ENCODE data around the gene COX8A. TPM values are rescaled to one million over a fixed set of nuclear protein-coding genes. Genes with fewer than 3 reads are reported as not detected.

COX8A gene
- total and polyA plus RNA-seq, 2 donors (not counting 1 experiment from before 2014, with no cell fraction given) = 99.0 to 244 TPM

GRCh38 chr11:64000740-64001483 is 26.5 kb downstream of the COX8A start:
- Histone ChIP-seq H3K4me3 (ENCODE audit: control extremely low read depth in 1 of 5, extremely low read depth in 1 of 5, insufficient read depth in 1 of 5, low read depth in 2 of 5, low read length in 4 of 5) (peak overlapping the region in 4 of 5 experiments; percentile 21 to 58 (median 48)), H2AFZ (ENCODE audit: insufficient read depth, low read depth, low read length, poor library complexity, severe bottlenecking) (peak overlapping the region; percentile 62), H3K79me2 (ENCODE audit: control insufficient read depth, insufficient read depth, low read length) (no peaks in the 10 kb centered on the region), H3K4me2 (replicated peaks; ENCODE audit: low read depth, low read length, poor library complexity, severe bottlenecking) (peak overlapping the region; percentile 97), H3K27me3 (replicated peaks in 1 of 4; ENCODE audit: control extremely low read depth in 1 of 4, control insufficient read depth in 3 of 4, insufficient read depth in 4 of 4, low read length in 3 of 4) (peaks cover 0 to 15% (median 3%) of the 10 kb centered on the region in 4 experiments), H3K9ac (ENCODE audit: low read length) (peak overlapping the region; percentile 57), H3K36me3 (replicated peaks in 1 of 2; ENCODE audit: control extremely low read depth in 1 of 2, control insufficient read depth in 1 of 2, extremely low read depth in 1 of 2, insufficient read depth in 2 of 2, low read length in 1 of 2) (peaks cover 0 to 19% of the 10 kb centered on the region in 2 experiments), H3K4me1 (ENCODE audit: control insufficient read depth in 2 of 2, insufficient read depth in 2 of 2, low read length in 2 of 2) (peaks cover 21 to 26% of the 10 kb centered on the region in 2 donors), H3K27ac (ENCODE audit: low read length in 2 of 2) (no peak overlapping the region), H3K9me3 (ENCODE audit: control extremely low read depth in 1 of 3, control insufficient read depth in 2 of 3, insufficient read depth in 1 of 3, low read length in 2 of 3) (no peaks in the 10 kb centered on the region), H4K20me1 (ENCODE audit: control insufficient read depth, insufficient read depth, low read length, poor library complexity, severe bottlenecking) (peaks cover 41% of the 10 kb centered on the region)
- intact Hi-C loops (cut with micrococcal nuclease) = loop anchor here (1.0 kb wide), 3 partner anchors 15 to 152 kb away; partner anchors contain the start of gene OTUB1
- Mint-ChIP-seq H3K9me3 (ENCODE audit: insufficient read depth) (no peaks in the 10 kb centered on the region), H3K4me1 (peaks cover 13% of the 10 kb centered on the region), H3K27me3 (peaks cover 4% of the 10 kb centered on the region), H3K4me3 (peak overlapping the region; percentile 71), H3K27ac (peak overlapping the region; percentile 50)
- ChIA-PET CTCF (interaction anchor here (0.6 to 4.5 kb wide), 24 partner anchors 10 to 380 kb away, joined by 3 to 102 read pairs (median 3); partner anchors contain the start of genes CATSPERZ, COX8A and MARK2), POLR2A (interaction anchor here (0.6 to 1.9 kb wide), 2 partner anchors 11 to 15 kb away, joined by 4 read pairs; partner anchors contain the start of gene OTUB1)
- no peak for ATAC-seq (ENCODE audit: low read depth)
- TF ChIP-seq EZH2 (IDR thresholded peaks at IDR 0.05; ENCODE audit: borderline replicate concordance, insufficient read depth, low read depth, low read length, poor library complexity, severe bottlenecking) (no peak), CTCF (IDR thresholded peaks at IDR 0.05) (peak; percentile 46)
- 18% methylated on average over 60 of the region's 60 CpGs for WGBS (ENCODE audit: insufficient coverage)
- no peak for DNase-seq
